OCI-LY1 (cell line): Measurements from ENCODE around the gene RGS10.

ENCODE experiments used
- CTCF ChIP-seq: fragments of 200-600 bp; sonication (generic), shearing (Covaris generic); IDR thresholded peaks from 2 replicates; pipeline ENCODE4 v1.5.1; 2017; ENCODE audit warnings: mild to moderate bottlenecking, antibody characterized with exemption, low read length, moderate library complexity, mixed read lengths
- EZH2 ChIP-seq: fragments of 200-600 bp; sonication (generic), shearing (Covaris generic); IDR thresholded peaks from 2 replicates; pipeline ENCODE4 v1.8.0; 2017; ENCODE audit warnings: borderline replicate concordance, mixed run types, mild to moderate bottlenecking, antibody characterized with exemption, low read length, moderate library complexity, mixed read lengths

DNA sequence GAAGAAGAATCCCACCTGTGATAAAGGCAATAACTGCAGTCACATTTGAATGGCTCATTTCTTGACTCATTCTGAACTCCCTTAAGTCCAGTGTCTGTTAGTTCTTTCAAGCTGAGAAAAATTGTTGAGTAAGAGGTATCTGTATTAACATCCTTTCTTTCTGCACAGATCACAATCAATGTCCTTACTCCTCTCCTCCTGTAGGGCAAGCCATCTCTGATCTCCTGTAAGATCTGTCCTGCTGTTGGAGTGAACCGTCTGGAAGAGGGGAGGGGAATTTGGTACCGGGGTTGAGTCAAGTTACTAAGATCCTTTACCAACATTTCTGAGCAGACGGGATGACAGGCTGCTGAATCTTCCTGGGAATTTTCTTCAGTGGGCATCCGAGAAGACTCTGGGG is 19.6 kb upstream of the RGS10 start:
- TF ChIP-seq CTCF (no peak), EZH2 (no peak)
